Activated gamma-delta T cell (primary cell): Measurements from ENCODE around the gene C4orf51.
"Not testable (repeated sequence)": the region's sequence is repeated elsewhere in the genome, so short reads cannot be mapped to it uniquely, and the experiment has no call there.

Experiments
- DNase-seq: peaks from one replicate; lab custom pipeline; 2025; lab: John Stamatoyannopoulos, UW
- total RNA-seq, 2 donors: gene quantifications; one replicate each; lab custom pipeline; 2026; lab: John Stamatoyannopoulos, UW

The C4orf51 gene
- total RNA-seq: 0 reads per million in 2 donors

DNA sequence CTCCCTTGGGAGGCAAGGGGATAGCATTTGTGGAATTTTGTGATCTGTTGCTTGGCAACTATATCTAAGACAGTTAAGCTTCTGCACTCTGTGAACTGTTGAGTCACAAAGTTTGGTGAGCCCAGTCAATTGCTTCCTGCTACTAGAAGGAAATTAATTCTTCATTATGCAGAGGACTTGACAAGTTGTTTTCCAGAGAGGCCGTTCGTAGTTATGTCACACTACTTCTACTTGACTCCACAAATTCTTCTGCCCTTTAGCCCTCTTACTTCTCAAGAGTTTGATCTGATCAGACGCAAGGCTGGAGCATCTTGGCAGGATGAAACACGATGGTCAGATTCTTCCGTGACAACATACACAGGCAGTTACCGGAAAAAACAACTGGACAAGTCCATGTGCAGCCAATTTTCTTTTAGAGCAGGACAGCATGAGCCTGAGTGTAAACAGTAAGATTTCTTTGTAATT, at the start of gene C4orf51:
C4orf51 (plus strand) TSS at position 156 of the 465 bp plus-strand sequence; CDS start at position 214, 58 bp downstream.
- no peak for DNase-seq

DNA sequence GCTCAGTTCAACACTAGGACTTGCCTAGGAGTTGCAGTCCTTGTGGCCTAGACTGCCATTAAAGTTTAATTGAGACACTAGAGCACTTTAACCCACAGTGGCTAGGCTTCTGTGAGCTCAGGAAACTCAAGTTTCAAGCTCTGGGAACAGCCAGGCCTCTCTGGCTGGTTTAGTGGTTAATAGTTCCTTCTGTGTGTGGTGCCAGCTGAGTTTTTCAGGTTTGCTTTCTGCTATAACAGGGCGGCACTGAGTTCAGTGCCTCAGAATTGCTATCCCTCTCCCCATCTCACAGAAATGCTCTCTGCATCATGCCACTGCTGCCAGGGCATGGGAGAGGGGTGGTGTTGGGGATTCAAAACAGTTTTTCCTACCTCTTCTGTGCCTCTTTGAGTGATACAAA, 44.8 kb upstream of the C4orf51 start:
- DNase-seq: no peak

DNA sequence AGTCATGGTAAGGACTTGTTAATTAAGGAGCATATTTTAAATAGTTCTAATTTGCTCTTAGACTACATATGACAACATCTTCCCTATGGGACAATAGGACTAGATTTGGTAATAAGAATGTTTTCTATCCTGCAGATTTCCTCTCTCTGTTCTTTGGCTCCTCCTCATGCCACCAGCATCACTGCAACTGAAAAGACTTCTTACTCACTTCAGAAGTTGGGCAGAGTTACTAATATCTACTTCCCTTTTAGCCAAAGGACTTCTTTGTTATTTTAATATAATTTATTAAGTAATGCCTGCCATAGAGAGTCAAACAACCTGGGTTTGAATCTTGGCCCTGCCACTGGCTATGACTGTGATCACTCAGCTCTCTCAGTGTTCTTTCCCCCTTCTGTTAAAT, 44.3 kb upstream of the C4orf51 start:
- no peak for DNase-seq

DNA sequence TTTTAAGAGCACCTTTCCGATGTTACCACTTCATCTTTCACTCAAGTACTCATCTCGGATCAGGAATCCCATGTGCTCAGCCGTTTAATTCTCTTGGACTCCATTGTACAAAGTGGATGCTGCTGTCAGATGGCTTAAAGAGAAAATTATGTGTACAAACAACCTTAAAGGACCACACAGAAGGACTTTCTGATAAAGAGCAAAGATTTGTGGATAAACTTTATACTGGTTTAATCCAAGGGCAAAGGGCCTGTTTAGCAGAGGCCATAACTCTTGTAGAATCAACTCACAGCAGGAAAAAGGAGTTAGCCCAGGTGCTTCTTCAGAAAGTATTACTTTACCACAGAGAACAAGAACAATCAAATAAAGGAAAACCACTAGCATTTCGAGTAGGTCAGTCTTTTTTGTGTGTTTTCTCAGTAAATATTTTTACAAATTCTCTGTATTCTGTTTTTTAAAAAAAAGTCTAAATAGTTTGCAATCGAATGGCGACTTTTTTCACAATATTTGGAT, 40.7 kb upstream of the C4orf51 start:
- no peak for DNase-seq

DNA sequence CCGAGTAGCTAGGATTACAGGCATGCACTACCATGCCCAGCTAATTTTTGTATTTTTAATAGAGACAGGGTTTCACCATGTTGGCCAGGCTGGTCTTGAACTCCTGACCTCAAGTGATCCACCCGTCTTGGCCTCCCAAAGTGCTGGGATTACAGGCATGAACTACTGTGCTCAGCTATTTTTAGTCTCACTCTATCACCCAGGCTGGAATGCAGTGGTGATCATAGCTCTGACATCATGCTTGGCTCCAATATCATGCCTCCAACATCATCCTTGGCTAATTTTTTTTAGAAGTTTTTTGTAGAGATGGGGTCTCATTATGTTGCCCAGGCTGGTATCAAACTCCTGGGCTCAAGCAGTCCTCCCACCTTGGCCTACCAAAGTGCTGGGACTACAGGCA, 39.7 kb upstream of the C4orf51 start:
- DNase-seq: not testable (repeated sequence)

DNA sequence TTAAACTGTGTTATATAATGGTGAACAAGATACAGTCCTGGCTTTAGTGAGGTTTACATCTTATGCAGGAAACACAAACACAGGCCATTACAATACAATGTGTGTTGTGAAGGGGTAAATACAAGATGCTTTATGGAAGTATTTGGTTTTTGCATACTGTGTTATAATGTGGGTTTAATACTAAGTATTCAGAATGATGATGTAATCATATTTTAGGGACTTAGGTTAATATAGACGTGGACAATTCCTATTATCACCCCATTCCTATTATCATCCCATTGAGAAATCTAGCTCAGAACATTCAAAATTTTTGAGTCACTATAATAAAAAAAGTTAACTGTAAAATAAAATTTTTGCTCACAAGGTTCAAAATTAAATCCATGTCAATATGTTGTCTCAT, 36.7 kb upstream of the C4orf51 start:
- DNase-seq: no peak

DNA sequence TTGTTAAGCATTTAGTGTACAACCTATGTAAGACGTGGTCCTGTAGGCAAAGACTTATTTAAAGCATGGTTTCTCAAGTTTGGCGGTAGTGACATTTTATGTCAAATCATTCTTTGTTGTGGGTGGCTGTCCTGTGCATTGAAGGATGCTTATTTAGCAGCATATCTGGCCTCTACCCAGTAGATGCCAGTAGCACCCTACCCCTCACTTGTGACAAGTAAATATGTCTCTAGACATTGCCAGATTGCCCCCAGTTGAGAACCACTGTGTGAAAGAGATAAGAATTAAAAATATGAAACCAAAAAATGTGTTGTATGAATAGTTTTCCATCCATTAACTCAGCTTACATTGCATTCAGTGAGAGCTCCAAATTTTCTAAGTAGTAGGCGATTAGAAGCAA, 35.2 kb upstream of the C4orf51 start:
- DNase-seq: no peak

DNA sequence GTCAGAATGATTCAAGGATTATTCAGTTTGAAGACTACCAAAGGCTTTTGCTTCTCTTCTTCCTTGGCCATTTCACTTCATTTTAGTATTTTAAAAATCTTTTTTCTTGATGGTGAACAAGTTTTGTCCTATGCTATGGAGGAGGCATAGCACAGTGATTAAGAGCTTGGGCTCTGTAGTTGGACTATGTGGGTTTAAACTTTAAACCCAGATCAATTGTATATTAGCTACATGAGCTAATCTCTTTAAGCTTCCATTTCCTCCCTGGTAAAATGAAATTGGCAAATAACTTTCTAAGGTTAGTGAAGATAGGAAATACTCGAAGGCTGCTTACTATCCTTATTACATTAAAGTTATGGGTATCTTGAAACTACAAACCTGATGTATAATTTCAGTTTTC, 23.8 kb upstream of the C4orf51 start:
- no peak for DNase-seq

DNA sequence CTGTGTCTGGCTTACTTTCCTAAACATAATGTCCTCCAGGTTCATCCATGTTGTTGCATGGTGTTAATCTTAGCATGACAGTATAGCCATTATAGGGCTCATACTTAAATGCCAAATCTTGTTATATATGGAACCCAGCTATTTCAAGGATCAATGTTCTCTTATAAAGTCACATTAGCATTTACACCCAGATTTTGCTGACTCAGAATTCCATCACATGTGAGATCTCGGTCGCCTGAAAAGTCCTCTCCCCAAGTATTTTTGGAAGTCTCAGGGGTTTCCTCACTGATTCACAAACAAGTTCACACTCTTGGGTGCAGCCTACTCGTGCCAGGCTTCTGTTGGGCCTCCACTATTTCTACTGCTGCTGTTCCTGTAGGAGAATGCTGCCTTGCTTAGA, 19.9 kb upstream of the C4orf51 start:
- no peak for DNase-seq

DNA sequence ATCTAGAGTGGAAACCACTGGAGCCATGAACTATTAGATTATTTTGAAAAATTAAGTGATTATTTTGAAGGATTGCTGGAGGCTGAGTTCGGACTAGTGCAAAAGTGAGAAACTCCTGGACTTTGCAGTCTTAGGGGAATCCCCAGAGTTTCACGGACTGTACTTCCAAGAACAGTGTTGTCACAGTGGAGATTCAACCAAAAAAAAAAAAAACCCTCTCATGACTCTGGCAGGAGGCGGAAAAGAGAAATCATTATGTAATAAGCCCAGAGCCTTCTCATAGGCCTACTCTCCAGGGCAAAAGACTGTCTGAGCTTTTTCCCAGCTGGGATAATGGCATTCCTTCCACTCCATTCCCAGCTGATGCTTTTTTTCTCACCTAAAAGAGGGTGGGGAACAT, 16.8 kb upstream of the C4orf51 start:
- DNase-seq: no peak

DNA sequence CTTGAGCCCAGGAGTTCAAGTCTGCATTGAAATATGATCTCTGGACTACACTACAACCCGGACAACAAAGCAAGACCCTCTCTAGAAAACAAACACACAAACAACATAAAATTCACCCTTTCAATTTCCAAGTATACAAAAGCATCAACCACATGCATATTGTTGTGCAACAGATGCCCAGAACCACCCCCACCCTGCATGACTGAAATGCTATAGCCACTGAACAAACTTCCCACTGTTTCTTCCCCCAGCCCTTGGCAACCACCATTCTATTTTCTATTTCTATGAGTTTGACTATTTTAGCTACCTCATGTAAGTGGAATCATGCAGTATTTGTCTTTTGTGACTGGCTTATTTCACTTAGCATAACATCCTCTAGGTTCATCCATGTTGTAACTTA, 14.2 kb upstream of the C4orf51 start:
- no peak for DNase-seq

DNA sequence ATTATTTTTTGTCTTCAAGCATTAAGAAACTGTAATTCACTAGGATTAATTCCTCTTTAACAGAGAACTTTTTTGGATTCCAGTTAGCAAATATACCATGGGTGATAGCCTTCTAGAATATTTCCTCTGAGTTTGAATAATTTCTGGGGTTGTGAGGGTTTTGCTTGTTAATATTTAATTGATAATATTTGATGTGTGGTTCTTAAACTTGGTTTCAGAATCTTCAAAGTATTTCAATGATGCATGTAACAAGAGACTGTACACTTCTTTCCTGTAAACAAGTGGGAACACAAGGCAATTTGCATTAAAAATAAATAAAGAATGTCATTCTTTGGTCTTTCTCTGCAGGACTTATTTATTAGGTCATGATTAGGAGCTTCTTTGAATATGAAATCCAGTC, 9.5 kb upstream of the C4orf51 start:
- DNase-seq: no peak

DNA sequence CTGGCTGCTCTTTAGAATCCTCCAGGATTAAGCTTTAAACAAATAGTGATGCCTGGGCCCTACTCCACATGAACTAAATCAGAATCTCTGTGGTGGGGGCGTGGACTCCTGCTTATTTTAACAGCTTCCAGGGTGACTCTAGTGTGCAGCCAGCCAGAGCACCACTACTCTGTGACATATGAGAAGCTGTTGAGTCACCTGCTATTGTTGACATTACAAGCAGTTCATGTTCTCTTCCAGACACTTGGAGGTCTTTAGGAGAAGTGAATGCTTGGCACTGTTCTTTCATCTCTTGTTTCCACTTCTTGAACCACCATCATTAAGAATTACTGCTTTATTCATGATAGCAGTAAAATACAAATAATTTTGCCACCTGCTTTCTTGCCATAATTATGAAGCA, 426 bp upstream of the C4orf51 start:
- no peak for DNase-seq

DNA sequence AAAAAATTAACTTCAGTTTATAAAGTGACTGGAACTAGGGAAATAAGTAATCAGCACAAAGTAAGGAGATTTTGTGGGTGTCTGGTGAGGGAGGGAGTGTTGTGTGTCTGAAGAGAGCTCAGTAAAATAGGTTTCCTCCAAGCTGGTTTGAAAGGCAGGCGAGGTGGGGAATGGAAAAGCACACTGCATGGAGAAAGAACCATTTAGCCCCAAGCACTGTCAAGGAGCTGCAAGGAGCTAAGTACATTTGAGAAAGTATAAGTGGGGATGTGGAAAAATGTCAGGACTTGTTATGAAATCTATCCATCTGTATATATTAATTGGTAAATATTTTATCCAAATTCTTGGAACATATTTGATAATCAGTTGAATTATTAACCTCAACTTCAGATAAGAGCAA, 956 bp downstream of the C4orf51 start:
- no peak for DNase-seq

DNA sequence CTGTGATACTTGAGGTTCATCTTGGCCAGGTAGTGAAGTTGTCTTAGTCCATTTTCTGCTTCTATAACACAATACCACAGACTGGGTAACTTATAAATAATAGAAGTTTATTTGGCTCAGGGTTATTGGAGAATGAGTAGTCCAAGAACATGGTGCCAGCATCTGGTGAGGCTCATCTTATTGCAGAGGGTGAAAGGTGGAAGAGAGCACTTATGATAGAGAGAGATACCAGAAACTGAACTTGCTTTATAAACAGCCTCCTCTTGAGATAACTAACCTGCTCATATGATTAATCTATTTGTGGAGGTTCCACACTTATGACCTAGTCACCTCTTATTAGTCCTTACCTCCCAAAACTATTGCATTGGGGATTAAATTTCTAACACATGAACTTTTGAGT, 1.6 kb downstream of the C4orf51 start:
- no peak for DNase-seq

DNA sequence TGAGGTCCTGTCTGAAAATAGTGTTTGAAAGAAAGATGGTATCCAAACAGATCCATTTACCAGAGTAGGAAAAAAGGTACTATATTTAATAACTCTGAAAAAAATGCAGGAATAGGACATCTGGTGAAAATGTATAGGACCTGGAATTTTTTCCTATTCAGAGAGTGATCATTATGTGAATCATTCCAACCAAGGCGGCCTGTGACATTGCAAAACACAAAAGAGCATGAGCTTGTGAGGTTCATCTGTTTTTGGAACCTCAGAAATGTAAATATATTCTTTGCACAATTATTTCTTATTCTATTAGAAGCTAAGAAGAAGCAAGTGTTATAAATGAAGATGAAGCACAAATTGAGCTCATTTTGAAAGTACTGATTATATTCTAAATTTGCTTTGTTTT, 2.0 kb downstream of the C4orf51 start:
- no peak for DNase-seq

DNA sequence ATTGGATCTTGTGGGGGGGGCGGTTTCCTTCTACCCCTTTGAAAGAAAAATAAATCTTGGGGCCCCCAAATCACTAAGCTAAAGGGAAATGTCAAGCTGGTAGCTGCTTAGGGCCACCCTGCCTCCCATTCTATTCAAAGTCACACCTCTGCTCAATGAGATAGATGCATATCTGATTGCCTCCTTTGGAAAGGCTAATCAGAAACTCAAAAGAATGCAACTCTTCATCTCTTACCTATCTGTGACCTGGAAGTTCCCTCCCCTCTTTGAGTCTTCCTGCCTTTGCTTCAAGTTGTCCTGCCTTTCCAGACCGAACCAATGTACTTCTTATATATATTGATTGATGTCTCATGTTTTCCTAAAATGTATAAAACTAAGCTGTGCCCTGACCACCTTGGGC, 7.0 kb downstream of the C4orf51 start:
- DNase-seq: no peak

DNA sequence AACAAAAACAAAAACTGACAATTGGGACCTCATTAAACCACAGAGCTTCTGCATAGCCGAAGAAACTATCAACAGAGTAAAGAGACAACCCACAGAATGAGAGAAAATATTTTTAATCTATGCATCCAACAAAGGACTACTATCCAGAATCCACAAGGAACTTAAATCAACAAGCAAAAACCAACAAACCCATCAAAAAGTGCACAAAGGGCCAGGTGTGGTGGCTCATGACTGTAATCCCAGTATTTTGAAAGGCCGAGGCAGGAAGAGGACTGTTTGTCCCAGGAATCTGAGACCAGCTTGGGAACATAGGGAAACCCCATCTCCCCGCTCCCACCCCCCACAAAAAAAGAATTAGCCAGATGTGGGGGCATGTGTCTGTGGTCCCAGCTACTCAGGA, 10.7 kb downstream of the C4orf51 start:
- no peak for DNase-seq

DNA sequence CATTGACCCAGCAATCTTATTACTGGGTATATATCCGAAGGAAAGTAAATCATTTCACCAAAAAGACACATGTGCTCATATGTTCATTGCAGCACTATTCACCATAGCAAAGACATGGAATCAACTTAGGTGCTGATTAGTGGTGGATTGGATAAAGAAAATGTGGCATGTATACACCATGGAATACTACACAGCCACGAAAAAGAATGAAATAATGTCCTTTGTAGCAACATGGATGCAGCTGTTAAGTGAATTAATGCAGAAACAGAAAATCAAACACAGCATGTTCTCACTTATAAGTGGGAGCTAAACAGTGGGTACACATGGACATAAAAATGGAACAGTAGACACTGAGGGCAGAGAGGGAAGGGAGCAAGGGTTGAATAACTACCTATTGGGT, 11.5 kb downstream of the C4orf51 start:
- DNase-seq: not testable (repeated sequence)

DNA sequence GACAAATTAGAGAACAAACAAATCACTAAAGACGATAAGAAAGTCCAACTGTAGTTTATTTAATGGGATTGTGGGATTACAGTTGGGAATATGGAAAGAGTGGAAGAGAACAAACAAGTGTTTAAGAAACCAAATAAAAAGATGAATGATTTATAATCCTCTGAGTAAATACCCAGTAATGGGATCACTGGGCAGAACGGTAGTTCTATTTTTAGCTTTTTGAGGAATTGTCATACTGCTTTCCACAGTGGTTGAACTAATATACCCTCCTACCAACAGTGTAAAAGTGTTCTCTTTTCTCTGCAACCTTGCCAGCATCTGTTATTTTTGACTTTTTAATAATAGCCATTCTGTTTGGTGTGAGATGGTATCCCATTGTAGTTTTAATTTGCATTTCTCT, 15.0 kb downstream of the C4orf51 start:
- DNase-seq: no peak

DNA sequence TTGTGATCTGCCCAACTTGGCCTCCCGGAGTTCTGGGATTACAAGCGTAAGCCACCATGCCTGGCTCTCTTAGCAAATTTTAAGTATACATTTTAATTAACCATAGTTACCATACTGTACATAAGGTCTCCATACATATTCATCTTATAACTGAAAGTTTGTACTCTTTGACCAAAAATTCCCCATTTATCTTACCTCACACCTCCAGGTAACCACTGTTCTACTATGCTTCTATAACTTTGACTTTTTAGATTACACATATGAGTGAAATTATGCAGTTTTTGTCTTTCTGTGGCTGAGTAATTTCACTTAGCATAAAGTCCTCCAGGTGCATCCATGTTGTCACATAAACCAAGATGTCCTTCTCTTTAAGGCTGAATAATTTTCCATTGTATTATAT, 17.4 kb downstream of the C4orf51 start:
- no peak for DNase-seq

DNA sequence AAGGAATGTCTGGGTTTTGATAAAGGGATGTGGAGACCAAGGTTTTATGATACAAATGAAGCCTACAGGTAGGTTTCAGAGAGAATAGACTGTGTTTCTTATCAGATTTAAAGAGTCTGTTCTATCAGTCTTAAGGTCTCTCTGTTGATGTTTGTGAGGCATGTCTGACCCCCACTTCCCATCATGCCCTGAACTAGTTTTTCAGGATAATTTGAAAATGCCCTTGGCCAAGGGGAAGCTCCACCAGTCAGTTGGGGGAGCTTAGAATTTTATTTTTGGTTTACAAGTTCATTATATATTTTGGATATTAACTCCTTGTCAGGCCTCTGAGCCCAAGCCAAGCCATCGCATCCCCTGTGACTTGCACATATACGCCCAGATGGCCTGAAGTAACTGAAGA, 18.6 kb downstream of the C4orf51 start:
- no peak for DNase-seq

DNA sequence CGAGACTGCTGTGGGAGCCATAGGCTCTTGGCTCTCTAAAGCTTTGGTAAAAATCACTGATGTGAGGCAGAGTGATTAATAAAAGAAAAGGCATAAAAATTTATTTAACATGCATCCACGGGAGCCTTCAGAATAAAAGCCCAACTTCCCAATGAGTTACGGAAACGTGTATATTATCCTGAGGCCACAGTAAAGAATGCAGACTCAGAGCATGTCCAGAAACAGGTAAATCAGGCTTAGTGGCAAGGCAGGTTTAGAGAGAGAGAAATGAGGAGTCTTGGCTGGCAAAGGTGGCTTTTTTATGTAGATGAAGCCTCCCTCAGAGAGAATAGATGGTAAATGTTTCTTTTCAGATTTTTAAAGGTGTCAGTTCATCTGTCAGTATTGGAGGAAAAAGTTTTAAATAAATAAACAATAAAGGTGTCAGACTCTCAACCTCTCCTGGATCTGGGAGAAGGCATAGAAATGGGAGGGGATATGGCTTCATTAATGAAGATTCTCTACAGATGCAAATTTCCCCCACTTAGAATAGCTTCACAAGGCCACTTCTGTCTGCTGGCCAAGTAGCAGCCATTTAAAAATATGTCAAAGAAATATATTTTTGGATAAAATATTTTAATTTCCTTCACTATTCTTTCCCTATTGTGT, 24.0 kb downstream of the C4orf51 start:
- DNase-seq: no peak

DNA sequence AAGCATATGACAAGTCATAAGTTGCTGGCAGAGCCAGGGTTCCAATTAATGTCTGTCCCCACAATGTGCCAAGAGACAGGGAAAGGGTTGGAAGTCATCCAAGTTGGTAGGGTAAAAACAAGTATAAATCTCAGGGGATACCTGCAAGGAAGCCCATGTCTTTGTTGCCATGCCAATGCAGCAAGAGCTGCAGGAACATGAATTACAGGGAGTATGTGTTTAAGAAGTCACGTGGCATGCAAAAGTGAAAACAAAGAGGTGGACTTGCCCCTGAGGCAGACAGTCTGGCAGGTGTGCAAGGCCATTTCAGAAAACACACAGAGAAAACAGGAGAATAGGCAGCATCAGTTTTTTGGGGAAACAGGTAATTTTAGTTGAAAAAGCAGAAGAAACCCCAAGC, 29.4 kb downstream of the C4orf51 start:
- no peak for DNase-seq
